Measurements from ENCODE around the gene TNS1. TPM values are rescaled to one million over a fixed set of nuclear protein-coding genes. Genes with fewer than 3 reads are reported as not detected.
"Not testable (repeated sequence)": the region's sequence is repeated elsewhere in the genome, so short reads cannot be mapped to it uniquely, and the experiment has no call there.

The TNS1 gene
- total RNA-seq (2014; rRNA removed; shearing (Covaris generic)) = 0.80 and 2.6 TPM in 2 replicates

DNA sequence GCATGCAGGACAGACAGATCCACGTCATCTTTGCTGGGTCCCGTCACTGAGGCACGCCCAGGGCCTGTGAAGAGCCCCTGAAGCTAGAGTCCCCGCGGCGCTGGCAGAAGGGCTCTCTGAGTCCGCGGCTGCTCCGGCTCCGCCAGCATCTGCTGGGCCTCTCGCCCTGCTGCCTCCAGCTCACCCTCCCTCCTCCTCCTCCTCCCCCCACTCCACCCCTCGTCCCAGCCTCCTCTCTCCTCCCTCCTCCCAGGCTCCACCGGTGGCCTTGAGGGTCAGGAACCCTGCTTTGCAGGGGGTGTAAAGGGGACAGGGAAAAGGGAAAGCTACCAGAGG lies at the start of gene TNS1:
TNS1 (minus strand) TSS at position 151 of the 336 bp plus-strand sequence; CDS start at position 28, 123 bp downstream.
- peak; percentile 40 for DNase-seq (ENCODE audit: low read depth)

DNA sequence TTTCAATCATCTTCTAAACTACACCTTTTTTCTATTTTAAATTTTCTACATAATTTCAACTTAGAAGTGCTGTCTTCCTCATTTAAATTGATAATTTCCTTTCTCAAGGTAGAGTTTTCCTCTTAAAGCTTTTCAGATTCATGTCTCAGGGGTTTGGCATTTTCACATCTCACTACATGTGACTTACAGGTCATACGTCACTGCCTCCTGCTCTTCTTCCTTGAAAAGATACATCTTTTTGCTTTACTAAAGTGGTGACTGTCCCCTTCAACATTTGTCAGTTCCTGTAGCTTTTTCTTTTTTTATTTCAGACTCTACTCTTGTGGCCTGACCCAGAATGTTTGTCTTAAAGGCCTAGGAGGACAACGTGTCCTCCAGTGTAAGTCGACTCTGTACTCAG lies 49.1 kb upstream of the TNS1 start:
- DNase-seq (ENCODE audit: low read depth) = no peak

GRCh38 chr2:218047536-218048225 lies 44.9 kb upstream of the TNS1 start:
- no peak for DNase-seq (ENCODE audit: low read depth)

DNA sequence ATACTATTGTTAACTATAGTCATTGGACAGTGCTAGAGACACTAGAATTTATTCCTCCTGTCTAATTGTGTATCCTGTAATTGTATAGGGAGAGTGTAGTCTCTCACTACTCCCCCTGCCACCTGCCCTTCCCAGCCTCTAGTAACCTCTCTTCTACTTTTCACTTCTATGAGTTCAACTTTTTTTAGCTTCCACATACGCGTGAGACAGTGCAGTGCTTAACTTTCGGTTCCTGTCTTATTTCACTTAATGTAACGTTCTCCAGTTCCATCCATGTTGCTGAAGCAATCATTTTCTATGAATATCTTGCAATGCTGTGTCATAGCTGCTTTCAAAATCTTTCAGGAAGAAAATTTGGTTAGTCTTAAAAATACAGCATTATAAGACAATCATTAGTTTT lies 43.4 kb upstream of the TNS1 start:
- DNase-seq (ENCODE audit: low read depth) = no peak

GRCh38 chr2:218044599-218044998 lies 41.8 kb upstream of the TNS1 start:
- not testable (repeated sequence) for DNase-seq (ENCODE audit: low read depth)

DNA sequence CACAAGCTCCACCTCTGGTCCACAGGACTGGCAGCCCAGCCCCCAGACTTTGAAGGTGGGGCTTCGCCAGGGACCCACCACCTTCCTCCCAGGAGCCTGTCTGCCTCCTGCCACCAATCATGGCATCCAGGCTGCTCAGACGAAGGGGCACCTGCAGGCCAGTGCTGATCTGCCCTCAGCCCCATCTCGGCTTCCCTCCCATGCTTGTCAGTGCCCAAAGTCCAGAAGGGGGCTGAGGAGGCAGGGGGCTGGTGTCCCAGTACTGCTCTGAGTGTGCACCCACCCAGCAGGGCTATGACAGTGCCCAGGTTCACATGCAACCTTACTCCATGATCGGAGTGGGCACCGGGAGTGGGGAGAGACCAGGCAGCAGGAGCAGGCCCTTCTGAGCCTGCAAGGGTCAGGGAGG lies 40.9 kb upstream of the TNS1 start:
- DNase-seq (ENCODE audit: low read depth) = no peak

DNA sequence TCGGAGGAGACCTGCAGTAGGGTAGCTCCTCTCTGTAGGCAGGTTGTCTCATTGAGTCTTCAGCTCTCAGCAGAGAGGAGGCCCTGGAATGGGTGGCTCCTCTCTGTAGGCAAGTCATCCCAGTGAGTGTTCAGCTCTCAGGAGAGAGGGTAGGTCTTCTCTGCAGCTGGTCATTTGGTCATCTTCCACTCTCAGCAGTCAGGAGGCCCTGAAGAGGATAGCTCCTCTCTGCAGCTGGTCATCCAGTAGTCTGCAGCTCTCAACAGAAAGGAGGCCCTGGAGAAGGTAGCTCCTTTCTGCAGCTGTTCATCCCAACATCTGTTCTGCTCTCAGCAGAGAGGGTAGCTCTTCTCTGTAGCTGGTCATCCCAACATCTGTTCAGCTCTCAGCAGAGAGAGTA lies 40.3 kb upstream of the TNS1 start:
- DNase-seq (ENCODE audit: low read depth) = no peak

GRCh38 chr2:218041302-218042168 lies 38.7 kb upstream of the TNS1 start:
- DNase-seq (ENCODE audit: low read depth) = no peak

- DNase-seq (ENCODE audit: low read depth) = no peak
Measured at GRCh38 chr2:218040883-218041282, 38.1 kb upstream of the TNS1 start.

DNA sequence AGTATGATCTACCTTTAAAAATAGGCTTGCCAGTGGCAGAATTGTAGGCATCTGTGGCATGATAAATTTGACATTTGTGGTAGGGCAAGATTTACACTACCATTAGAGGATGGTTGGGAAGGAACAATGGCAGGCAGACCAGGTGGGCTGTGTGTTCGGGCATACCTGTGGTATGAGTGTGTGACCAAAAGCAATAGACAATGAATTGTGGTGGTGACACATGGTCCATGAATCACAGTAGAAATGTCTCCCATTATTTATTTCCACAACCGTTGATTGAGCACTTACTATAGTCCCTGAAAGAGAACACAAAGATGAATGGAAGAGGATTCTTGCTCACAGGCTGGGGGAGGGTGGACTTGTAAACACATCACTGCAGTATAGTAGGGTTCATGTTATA lies 36.4 kb upstream of the TNS1 start:
- peak; percentile 91 for DNase-seq (ENCODE audit: low read depth)

- no peak for DNase-seq (ENCODE audit: low read depth)
Measured at GRCh38 chr2:218036371-218036770, 33.6 kb upstream of the TNS1 start.

DNA sequence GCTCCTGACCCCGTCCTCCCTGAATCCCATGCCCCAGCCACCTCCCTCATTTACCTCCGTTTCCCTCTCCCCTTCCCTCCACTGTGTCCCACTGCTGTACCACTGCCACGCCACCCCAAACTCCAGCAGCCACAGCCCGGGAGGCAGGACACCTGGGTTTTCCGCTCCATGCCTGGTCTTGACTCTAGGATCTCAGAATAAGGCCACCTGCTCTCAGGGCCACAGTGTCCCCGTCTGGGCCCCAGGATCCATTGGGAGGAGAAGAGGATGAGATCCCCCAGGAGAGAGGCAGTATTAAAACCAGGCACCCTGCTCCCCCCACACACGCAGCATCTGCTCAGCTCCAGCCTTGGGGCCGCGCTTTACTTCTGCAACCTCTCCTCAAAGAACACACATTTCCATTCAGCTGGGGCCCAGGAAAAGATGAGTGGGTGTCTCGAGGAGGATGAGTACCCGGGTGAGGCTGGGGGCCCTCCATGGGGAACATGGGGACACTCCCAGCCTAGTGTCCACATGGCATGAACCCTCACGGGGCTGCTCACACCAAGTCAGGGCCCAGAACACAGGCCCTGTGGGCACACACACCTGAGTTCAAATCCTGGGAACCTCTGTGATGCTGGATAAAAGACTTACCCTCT lies 32.8 kb upstream of the TNS1 start:
- DNase-seq (ENCODE audit: low read depth) = no peak

- DNase-seq (ENCODE audit: low read depth) = peak; percentile 80
Measured at GRCh38 chr2:218034497-218035213, 31.9 kb upstream of the TNS1 start.

- no peak for DNase-seq (ENCODE audit: low read depth)
Measured at GRCh38 chr2:218033590-218034496, 31.0 kb upstream of the TNS1 start.

DNA sequence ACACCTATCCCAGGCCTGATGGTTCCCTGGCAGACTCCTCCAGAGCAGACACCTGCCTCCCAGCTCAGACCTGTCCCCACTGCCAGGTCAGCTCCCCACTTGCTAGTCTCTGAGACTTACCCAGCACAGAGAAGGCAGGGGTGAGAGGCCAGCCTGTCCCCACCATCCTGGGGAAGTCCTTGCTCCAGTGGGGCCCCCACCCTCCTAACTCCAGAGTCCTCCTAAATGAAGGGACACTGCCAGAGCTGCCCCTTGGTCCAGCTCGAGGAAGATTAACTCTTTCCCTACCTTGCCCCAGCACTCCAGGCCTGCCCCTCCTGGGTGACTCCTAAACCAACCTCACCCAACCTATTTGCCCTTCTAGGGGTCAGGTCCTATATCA lies 30.4 kb upstream of the TNS1 start:
- DNase-seq (ENCODE audit: low read depth) = no peak

GRCh38 chr2:218032336-218033171 lies 29.8 kb upstream of the TNS1 start:
- no peak for DNase-seq (ENCODE audit: low read depth)

DNA sequence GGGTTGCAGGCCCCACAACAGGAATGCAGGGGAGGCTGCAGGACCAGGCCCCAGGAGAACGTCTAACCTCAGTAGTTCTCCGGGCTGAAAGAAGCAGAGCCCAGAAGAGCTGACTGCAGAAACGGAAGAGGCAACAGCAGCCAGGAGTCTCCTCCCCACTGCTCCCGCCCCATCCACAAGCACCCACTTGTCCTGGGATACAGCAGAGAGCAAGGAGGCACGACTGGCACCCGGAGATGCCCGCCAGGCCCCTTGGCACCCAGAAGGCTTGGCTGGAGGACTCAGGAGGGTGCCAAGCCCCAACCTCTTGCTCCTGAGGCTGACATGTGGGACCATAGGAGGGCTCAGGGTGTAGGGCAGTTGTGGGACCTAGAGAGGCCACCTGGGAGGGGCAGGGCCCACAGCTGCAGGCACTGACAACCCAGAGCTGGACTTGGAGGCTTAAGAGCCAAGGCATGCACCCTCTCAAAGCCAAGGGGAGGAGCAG lies 29.0 kb upstream of the TNS1 start:
- DNase-seq (ENCODE audit: low read depth) = no peak

GRCh38 chr2:218031261-218031660 lies 28.5 kb upstream of the TNS1 start:
- DNase-seq (ENCODE audit: low read depth) = no peak

DNA sequence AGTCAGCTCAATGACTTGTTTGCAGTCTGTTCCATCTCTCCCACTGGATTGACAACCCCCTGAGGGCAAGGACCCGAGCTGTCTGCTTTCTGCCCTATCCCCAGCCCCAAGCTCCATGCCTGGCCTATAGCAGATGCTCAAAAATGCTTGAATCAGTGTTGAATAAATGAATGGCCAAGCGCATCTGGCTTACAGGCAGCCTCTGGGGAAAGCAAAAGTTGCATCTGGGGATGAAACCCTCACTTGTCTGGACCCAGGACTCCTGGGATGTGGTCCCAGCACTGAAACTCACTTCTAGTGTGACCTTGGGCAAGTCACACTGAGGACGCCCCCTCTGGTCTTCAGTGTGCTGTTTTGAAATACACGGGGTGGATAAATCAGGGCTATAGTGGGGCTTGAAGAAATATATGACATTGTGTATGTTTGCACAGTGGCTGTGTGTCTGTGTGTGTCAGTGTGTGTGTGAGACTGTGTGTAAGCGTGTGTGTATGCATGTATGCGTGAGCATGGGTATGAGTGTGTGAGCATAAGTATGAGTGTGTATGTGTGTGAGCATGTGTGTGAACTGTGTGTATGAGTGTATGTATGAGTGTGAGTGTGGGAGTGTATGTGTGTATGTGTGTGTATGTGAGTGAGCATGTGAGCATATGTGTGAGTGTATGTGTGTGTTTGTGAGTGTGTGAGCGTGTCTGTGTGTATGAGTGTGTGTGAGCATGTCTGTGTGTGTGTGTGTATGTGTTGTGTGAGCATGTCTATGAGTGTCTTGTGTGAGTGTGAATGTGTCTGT lies 27.8 kb upstream of the TNS1 start:
- no peak for DNase-seq (ENCODE audit: low read depth)

Measured in Daoy (cell line).